Activated CD8-positive, alpha-beta memory T cell treated with anti-CD3 and anti-CD28 coated beads for 1 hour (primary cell): ENCODE results near the gene SPEN.

Experiments
- DNase-seq, 2 donors: peaks; one replicate each; pipeline ENCODE4 v3.0.0-alpha.2; 2020; ENCODE audit warnings: low read depth in 1 of 2; ENCODE audit errors: extremely low read depth in 1 of 2

SPEN gene

DNA sequence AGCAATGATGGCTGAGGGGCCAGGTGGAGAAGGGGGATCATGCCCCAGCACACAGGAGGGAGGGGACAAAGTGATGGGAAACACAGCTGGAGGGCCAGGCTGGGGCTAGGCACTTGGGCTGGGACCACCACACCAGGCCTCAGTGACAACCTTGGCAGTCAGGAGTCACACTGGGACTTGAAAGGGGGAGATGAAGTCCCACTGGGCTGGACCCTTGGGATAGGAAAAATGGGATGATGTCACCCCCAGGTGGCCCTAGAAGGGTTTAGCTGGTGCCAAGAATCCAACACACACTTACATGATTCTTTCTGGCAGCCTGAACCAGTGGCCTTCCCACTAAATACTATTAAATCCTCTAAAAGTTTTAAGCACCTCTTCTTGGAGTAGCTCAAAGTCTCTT, 111.3 kb downstream of the SPEN start:
- DNase-seq: no peak

DNA sequence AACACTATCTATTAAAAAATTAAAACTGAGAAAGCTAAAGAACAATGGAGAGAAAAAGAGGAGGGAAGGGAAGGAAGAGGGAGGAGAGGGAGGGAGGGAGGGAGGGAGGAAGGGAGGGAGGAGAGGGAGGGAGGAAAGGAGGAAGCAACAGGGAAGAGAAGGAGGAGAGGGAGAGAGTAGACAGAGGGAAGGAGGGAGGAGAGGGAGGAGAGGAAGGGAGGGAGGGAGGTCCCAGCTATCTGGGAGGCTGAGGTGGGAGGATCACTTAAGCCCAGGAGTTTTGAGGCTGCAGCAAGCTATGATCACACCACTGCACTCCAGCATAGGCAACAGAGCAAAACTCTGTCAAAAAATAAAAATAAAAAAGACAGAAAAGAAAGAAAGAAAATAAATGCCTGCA, 111.9 kb downstream of the SPEN start:
- DNase-seq: no peak

GRCh38 chr1:15959827-15960446, 112.4 kb downstream of the SPEN start:
- DNase-seq: no peak

DNA sequence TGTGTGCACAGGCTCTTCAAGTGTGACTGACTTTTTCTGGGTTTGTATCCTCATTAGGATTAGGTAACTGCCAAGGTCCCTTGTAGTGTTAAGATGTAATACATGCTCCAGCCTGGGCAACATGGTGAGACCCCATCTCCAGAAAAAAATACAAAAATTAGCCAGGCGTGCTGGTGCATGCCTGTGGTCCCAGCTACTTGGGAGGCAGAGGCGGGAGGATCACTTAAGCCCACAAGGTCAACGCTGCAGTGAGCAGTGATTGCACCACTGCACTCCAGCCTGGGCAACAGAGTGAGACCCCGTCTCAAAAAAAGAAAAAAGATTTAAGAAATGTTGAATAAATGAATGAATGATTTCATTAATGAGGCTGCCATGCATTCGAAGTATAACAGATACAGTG, 113.3 kb downstream of the SPEN start:
- DNase-seq: no peak

- no peak for DNase-seq
Measured at GRCh38 chr1:15961492-15961891, 114.0 kb downstream of the SPEN start.

GRCh38 chr1:15962176-15962575, 114.7 kb downstream of the SPEN start:
- no peak for DNase-seq

DNA sequence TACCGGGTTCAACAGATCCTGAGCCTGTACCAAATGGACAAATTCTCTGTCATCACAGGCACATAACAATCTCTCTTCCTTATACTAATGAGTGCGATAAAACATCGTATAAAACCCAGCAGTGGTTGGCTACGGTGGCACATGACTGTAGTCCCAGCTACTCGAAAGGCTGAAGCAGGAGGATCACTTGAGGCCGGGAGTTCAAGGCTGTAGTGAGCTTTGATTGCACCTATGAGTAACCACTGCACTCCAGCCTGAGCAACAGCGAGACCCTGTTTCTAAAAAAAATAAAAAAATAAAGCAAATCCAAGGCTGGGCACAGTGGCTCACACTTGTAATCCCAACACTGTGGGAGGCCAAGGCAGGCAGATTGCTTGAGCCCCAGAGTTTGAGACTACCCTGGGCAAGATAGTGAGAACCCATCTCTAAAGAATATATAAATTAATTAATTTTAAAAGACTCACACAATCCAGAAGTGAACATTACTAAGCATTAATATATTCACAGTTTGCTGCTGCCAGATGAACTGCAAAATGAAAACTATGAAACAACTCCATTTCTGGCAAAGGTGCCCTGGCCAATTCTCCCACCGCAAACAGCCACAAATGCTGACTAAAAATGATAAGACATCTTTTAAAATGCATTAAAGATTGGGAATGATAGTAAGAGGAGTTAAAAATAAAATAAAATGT, 115.3 kb downstream of the SPEN start:
- DNase-seq: no peak

GRCh38 chr1:15963363-15963967, 116.0 kb downstream of the SPEN start:
- DNase-seq: no peak

GRCh38 chr1:15963968-15964648, 116.6 kb downstream of the SPEN start:
- DNase-seq: no peak

- no peak for DNase-seq
Measured at GRCh38 chr1:15965228-15965767, 117.8 kb downstream of the SPEN start.

DNA sequence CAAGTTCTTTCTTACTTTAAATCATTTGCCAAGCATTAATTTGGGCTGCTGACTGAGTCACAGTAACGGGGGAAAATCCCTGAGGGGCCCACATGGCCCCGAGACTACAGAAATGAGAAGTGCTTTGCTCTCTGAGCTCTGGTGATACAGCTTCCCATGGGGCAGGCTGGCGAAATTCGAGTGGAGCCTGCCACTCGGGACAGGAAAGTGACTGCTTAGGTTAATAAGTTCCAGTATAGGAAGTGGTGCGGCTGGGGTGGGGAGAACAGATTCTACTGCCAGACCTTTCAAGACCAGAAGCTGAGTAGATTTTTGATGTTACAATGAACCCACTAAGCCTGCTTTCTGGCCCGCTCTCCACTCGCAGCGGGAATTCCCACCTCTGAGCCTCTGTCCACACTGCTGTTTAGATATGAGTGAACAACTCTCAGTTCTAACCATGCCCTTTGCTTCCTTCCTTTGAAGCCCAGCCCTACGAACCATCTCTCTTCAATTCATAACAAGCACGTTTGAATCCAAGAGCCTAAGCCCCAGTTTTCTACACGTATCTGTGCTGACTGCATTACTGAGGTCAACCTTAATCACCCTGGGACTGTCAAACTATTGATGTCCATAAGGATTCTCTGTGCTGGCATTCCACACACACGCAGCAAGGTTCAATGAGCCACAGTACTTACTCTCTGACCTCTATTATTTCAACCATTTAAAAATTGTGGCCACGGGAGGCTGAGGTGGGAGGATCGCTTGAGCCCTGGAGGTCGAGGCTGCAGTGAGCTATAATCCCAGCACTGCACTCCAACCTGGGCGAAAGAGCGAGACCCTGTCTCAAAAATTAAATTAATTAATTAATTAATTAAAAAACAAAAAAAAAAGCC, 118.8 kb downstream of the SPEN start:
- no peak for DNase-seq

- no peak for DNase-seq
Measured at GRCh38 chr1:15966956-15967344, 119.4 kb downstream of the SPEN start.

DNA sequence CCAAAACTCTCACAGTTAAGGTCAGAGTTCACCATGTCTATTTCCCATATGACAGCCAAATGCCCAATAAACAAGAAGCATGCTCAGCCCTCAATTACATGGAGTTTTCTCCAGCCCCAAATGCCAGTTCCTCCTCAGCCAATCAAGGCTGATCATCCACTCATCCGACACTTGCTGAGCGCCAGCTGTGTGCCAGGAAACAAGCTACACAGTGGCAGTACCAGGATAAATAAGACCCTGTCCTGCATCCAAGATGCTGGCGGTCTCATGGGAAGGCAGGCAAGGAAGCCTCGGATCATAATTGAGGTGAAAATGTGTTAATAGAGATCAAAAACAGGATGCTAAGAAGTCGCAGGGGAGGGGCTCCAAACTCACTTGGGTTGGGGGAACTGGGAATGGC, 120.7 kb downstream of the SPEN start:
- no peak for DNase-seq

DNA sequence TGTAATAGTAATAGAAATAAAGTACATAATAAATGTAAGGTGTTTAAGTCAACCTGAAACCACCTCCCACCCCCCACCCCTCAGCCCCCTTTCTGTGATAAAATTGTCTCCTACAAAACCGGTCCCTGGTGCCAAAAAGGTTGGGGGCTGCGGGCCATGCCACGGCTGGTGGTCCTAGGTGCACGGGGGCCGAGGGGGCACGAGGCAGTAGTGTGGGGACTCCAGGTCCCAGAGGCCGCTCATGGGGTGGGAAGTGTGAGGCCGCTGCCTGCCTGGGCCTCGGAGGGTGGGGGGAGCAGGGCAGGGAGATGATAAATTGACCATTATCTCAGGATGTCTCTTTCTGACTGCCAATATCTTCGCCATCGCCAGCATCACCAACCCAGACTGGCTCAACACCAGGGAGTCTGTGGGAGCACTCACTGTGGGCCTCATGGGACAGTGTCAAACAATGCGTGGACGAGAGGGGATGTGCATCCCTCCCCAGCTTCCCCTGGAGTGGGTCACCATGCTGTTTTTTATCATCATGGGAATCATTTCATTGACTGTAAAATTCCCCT, 121.9 kb downstream of the SPEN start:
- no peak for DNase-seq

- no peak for DNase-seq
Measured at GRCh38 chr1:15970911-15971310, 123.4 kb downstream of the SPEN start.

DNA sequence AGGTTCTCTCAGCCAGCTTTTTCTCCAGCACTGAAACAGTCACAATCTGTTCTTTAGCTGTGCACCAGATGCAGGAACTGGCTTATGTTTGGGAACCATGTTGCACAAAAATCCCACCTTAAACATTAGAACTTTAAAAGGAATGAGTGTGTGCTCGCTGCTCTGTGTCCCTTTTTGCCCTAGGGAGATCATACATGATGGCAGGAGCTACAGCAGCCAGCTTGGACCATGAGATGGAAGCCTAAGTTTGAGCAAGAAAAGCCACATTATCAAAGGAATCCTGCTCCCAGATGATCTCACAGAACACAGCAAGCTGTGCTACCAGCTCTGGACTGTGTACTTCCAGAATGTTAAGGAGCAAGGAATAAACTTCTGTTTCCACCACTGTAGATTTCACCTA, 124.9 kb downstream of the SPEN start:
- no peak for DNase-seq

GRCh38 chr1:15973772-15974171, 126.3 kb downstream of the SPEN start:
- no peak for DNase-seq

DNA sequence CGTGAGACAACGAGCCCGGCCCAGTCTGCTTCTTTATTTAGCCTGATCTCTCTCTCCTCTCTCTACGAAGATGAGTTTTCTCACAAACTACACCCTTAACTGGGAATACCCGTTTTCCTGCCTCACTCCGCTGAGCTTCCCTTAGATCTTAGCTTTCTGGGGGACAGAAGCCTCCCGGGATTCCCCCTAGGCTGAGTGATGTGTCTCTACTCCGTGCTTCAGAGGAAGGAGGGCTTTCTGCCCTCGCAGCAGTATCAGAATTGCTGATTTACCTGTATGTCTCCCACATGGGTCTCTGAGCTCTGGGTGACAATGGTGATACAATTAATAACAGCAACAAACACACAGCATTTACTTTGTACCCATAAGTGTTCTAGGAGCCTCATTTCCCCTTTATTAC, 127.3 kb downstream of the SPEN start:
- no peak for DNase-seq

DNA sequence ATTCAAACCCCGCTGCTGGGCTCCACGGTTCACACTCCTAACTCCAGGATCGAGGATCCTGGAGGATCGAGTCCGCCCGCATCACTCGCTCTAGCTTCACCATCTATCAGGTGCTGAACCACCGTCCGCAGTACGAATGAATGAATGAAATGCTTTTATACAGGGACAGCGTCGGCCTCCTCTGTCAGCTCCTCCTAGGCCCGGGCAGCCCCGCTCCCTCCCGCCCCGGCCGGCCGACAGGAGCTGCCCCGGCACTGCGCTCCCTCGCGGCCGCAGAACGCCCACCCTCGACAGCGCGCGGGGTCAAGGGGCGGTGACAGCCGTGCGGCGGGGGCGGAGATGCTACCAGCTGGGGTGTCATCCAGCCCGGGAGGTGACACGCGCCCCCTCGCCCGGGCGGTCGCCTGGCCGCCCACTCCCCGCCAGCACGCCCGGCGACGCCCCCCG, 127.9 kb downstream of the SPEN start:
- peak; percentile 34 to 55 for DNase-seq
